Hippocampal formation (tissue), 2 donors: Measurements from ENCODE around the gene INKA2.
A peak's percentile ranks its signal among the peaks of the same experiment; 100 is the strongest.
"Not testable (repeated sequence)": the region's sequence is repeated elsewhere in the genome, so short reads cannot be mapped to it uniquely, and the experiment has no call there.

Experiments
- DNase-seq, 2 donors: peaks; one replicate each; lab custom pipeline; 2025; lab: John Stamatoyannopoulos, UW

The INKA2 gene

GRCh38 chr1:111750856-111751255 lies 11.7 kb upstream of the INKA2 start:
- DNase-seq = no peak

GRCh38 chr1:111749628-111750027 lies 10.4 kb upstream of the INKA2 start:
- no peak for DNase-seq

- DNase-seq = peak in 1 of 2 donors; percentile 21
Measured at GRCh38 chr1:111747947-111748346, 8.8 kb upstream of the INKA2 start.

GRCh38 chr1:111747282-111747734 lies 8.1 kb upstream of the INKA2 start:
- no peak for DNase-seq

GRCh38 chr1:111746614-111746999 lies 7.4 kb upstream of the INKA2 start:
- no peak for DNase-seq

GRCh38 chr1:111745675-111746613 lies 6.7 kb upstream of the INKA2 start:
- DNase-seq = no peak

GRCh38 chr1:111743679-111744101 lies 4.5 kb upstream of the INKA2 start:
- no peak for DNase-seq

GRCh38 chr1:111742938-111743549 lies 3.8 kb upstream of the INKA2 start:
- no peak for DNase-seq

- DNase-seq = not testable (repeated sequence)
Measured at GRCh38 chr1:111742292-111742691, 3.1 kb upstream of the INKA2 start.

- DNase-seq = peak; percentile 42 to 64
Measured at GRCh38 chr1:111739925-111740765, 950 bp upstream of the INKA2 start.

GRCh38 chr1:111738436-111739193 lies 580 bp downstream of the INKA2 start:
- peak; percentile 65 to 74 for DNase-seq

- no peak for DNase-seq
Measured at GRCh38 chr1:111738133-111738435, 1.1 kb downstream of the INKA2 start.

GRCh38 chr1:111737216-111738132 lies 1.7 kb downstream of the INKA2 start:
- peak in 1 of 2 donors; percentile 86 for DNase-seq

- DNase-seq = peak; percentile 78 to 86
Measured at GRCh38 chr1:111736548-111737215, 2.5 kb downstream of the INKA2 start.

- DNase-seq = no peak
Measured at GRCh38 chr1:111735858-111736544, 3.2 kb downstream of the INKA2 start.

GRCh38 chr1:111735321-111735720 lies 3.9 kb downstream of the INKA2 start:
- no peak for DNase-seq

GRCh38 chr1:111734856-111735255 lies 4.3 kb downstream of the INKA2 start:
- DNase-seq = no peak

GRCh38 chr1:111734426-111734825 lies 4.8 kb downstream of the INKA2 start:
- no peak for DNase-seq

GRCh38 chr1:111733992-111734341 lies 5.2 kb downstream of the INKA2 start:
- no peak for DNase-seq
